ENCODE results near the gene SLC6A12. TPM values are rescaled to one million over a fixed set of nuclear protein-coding genes. Genes with fewer than 3 reads are reported as not detected.
"Not testable (repeated sequence)": the region's sequence is repeated elsewhere in the genome, so short reads cannot be mapped to it uniquely, and the experiment has no call there.

The SLC6A12 gene
- total RNA-seq, 8 experiments from 2014 or later, result 0.11 to 8.1 (median 3.9) TPM

DNA sequence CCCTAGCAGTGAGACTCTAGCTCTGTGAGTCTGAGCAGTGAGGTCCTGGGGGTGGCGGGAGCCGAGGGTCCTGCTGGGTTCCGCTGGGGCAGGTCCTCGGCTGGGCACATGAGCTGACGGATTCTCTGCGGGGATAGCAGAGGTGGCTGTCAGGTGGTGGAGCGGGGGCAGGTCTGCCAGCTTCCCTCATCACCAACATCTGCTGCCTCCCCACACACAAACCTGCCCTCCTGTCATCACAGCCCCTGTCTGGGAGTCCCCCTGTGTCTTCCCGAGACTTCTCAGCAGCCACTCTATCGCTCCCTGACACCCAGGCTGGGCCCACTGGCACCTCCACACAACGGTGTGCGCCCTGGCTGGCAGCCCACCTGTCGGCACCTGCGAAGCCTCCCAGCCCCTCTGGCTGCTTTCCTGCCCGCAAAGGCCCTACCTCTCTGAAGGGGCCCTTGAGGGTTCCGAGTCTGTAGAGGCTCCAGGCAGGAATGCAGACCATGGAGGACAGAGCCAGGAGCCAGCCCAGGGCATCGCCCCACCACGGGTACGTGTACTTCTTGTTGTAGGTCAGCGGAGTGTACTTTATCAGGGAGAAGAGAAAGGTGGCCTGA, 7.1 kb upstream of the SLC6A12 start:
- ATAC-seq (replicated peaks in 6 of 8), result peak in 1 of 8 experiments; percentile 12
- in situ Hi-C loops (cut with MboI; ENCODE audit: low pct_unique_long_range_greater_than_20kb in 2 of 9, low sequenced_read_pairs in 9 of 9, unreplicated experiment in 9 of 9), result no loop called here
- Histone ChIP-seq H3K4me1 (replicated peaks in 1 of 2) (peaks cover 0 to 5% of the 10 kb centered on the region in 2 donors), H3K4me3 (no peak overlapping the region), H3K27ac (no peak overlapping the region)
- WGBS, 10 experiments, result 40 to 100% (median 80%) methylated on average over 1 to 3 of the region's 19 CpGs; no CpG with 5 or more reads in 6 of the 10 experiments

DNA sequence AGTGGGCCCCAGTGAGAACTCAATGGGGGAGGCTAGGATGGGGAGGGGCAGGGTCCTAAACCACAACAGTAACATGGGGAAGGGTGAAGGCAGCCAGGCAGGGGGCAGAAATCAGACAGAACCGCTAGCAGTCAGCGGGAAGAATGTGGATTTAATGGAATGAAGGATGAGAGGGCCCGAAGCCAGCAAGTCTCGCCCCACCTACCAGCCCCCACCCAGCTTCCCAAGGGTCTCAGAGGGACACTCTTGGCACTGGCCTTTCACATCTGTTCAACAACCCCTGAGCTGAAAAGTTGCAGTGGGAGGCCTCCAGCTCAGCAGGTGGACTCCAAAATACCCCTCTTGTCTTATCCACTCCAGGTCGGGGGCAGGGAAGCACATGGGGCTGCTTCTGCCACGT, 6.5 kb upstream of the SLC6A12 start:
- peak in 1 of 8 experiments; percentile 15 for ATAC-seq (replicated peaks in 6 of 8)
- WGBS, 10 experiments, result no CpG with 5 or more reads among the region's 6 CpGs
- in situ Hi-C loops (cut with MboI; ENCODE audit: low pct_unique_long_range_greater_than_20kb in 2 of 9, low sequenced_read_pairs in 9 of 9, unreplicated experiment in 9 of 9), result no loop called here

DNA sequence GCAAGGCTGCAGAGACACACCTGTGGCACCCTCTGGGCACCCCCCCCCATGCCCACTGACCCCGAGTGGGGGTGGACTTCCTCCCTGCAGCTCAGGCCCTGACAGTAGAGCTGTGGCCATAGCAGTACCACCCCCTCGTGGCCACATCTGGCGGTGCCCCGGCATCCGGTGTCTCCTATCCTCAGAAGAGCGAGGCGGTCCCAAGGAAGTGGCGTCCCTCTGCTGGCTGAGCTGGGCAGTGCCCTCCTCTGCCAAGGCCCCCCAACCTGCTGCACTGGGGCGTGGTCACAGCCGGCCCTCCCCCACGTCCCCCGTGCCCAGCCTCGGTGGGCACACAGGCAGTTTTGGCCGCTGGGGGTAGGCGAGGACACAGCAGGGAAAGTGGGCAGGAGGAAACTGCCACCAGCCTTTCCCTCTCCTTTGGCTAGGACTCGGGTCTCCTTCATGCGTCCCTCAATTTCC, 6.0 kb upstream of the SLC6A12 start:
- peaks cover 0 to 5% of the 10 kb centered on the region in 2 donors for H3K4me1 ChIP-seq (replicated peaks in 1 of 2)
- in situ Hi-C loops (cut with MboI; ENCODE audit: low pct_unique_long_range_greater_than_20kb in 2 of 9, low sequenced_read_pairs in 9 of 9, unreplicated experiment in 9 of 9), result no loop called here
- 34 to 80% methylated on average over 1 to 3 of the region's 17 CpGs; no CpG with 5 or more reads in 8 of the 10 experiments for WGBS, 10 experiments
- ATAC-seq (replicated peaks in 6 of 8), result peak; percentile 70 to 99 (median 85)
- H3K27ac ChIP-seq, result no peak overlapping the region
- no peak overlapping the region for H3K4me3 ChIP-seq

More for the DNA sequence above, 6.5 kb upstream of the SLC6A12 start:
- no peak overlapping the region for H3K4me3 ChIP-seq
- H3K27ac ChIP-seq, result no peak overlapping the region
- peaks cover 0 to 5% of the 10 kb centered on the region in 2 donors for H3K4me1 ChIP-seq (replicated peaks in 1 of 2)

DNA sequence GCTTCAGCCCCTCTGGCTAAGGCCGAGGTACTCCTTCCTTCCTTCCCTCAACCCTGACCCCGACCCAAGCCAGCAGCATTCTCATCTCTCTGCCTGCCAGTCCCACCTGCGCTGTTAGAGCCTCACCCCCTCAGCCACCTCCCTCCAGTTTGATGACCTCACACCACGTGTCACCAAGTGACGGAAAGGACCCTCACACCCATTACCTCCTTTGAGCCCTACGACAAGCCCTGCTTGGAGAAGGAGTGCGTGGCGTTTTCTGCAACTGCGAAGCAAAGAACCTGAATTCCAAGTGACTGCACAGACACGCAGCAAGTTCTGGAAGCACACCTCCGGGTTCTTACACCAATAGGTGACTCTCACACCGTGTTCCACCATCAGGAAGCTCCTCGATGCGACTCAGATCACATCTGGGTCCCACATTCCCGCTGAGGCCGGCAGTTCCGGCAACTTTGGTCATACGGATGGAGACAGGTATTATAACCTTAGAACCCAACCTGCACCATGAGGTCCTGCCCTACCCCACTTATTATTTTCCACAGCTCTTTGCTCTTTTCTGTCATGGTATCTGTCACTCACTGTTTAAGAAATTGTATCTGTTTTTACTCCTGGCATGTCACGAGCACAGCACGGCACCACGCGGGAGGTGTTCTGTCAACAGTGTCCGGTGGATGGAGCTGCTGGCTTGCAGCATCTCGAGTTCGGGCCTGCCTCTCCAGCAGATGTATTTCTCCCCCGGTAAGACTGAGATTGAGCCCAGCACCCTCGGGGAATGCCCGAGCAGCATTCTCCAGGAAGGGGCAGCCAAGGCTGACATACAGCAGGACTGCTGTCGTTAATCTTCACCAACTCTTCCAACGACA, 5.0 kb upstream of the SLC6A12 start:
- peak in 2 of 8 experiments; percentile 23 to 24 for ATAC-seq (replicated peaks in 6 of 8)
- WGBS, 10 experiments, result 30 to 92% (median 81%) methylated on average over 1 to 16 of the region's 30 CpGs; no CpG with 5 or more reads in 2 of the 10 experiments
- in situ Hi-C loops (cut with MboI; ENCODE audit: low pct_unique_long_range_greater_than_20kb in 2 of 9, low sequenced_read_pairs in 9 of 9, unreplicated experiment in 9 of 9), result no loop called here
- H3K4me1 ChIP-seq (replicated peaks in 1 of 2), result peaks cover 0 to 5% of the 10 kb centered on the region in 2 donors
- no peak overlapping the region for H3K4me3 ChIP-seq
- no peak overlapping the region for H3K27ac ChIP-seq

DNA sequence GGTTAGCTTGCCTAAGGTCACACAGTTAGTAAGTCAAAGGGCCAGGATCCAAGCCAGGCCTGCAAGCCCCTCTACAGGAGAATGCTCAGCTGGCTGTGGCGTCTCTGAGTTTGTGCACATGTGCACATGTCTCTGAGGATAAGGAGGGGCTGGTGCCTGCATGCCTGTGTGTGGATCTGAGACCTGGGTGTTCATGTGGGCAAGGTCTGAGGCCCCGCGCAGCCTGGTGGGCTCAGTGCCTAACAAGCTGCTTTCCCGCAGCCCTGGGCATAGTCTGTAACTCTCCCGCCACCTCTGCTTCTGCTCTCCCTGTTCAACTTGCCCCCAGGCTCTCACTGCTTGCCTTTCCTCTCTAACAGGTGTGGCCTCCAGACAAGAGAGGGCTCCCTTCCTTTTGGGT, 4.3 kb upstream of the SLC6A12 start:
- WGBS, 10 experiments, result 78 to 100% (median 90%) methylated on average over 1 of the region's 5 CpGs; no CpG with 5 or more reads in 6 of the 10 experiments
- in situ Hi-C loops (cut with MboI; ENCODE audit: low pct_unique_long_range_greater_than_20kb in 2 of 9, low sequenced_read_pairs in 9 of 9, unreplicated experiment in 9 of 9), result no loop called here
- Histone ChIP-seq H3K27ac (no peak overlapping the region), H3K4me3 (no peak overlapping the region), H3K4me1 (replicated peaks in 1 of 2) (peaks cover 0 to 5% of the 10 kb centered on the region in 2 donors)
- ATAC-seq (replicated peaks in 6 of 8), result no peak

DNA sequence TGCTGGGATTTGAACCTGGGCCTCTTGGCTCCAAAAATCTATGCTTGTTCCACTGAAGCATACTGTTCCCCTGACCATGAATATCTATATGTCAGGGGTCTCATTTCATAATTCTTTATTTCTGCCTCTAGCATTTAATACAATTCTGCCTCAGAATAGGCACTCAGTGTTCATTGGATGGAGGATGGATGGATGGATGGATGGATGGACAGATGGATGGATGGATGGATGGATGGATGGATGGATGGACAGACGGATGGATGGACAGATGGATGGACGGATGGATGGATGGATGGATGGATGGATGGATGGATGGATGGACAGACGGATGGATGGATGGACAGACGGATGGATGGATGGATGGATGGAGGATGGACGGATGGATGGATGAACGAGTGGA, 3.1 kb upstream of the SLC6A12 start:
- WGBS, 10 experiments, result 46 to 76% (median 69%) methylated on average over 2 to 4 of the region's 6 CpGs; no CpG with 5 or more reads in 5 of the 10 experiments
- H3K4me3 ChIP-seq; H3K4me1 ChIP-seq (replicated peaks in 1 of 2); in situ Hi-C loops (cut with MboI; ENCODE audit: low pct_unique_long_range_greater_than_20kb in 2 of 9, low sequenced_read_pairs in 9 of 9, unreplicated experiment in 9 of 9); ATAC-seq (replicated peaks in 6 of 8); H3K27ac ChIP-seq: not testable (repeated sequence)

DNA sequence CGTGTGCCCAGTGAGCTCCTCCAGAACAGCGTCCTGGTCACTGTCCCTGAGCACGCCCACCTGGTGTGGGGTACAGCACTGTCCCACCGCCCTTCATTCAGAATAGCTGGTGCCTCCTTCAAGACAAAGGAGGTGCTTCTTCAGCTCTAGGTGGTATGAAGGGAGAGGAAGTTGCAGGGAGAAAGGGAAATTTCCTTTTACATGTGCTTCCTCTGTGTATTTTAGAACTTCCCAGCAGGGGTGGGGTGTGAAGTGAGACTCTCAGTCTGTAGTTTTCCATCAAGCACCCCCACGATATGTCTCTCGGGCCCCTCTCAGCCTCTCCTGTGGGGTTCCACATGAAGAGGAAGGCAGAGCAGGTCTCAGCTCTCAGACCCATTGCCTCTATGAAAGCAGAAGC, 1.2 kb upstream of the SLC6A12 start:
- Histone ChIP-seq H3K27ac (no peak overlapping the region), H3K4me3 (no peak overlapping the region), H3K4me1 (replicated peaks in 1 of 2) (peaks cover 0 to 1% of the 10 kb centered on the region in 2 donors)
- in situ Hi-C loops (cut with MboI; ENCODE audit: low pct_unique_long_range_greater_than_20kb in 2 of 9, low sequenced_read_pairs in 9 of 9, unreplicated experiment in 9 of 9), result no loop called here
- WGBS, 10 experiments, result 50 to 100% (median 83%) methylated on average over 1 to 2 of the region's 6 CpGs; no CpG with 5 or more reads in 6 of the 10 experiments
- ATAC-seq (replicated peaks in 6 of 8), result no peak

DNA sequence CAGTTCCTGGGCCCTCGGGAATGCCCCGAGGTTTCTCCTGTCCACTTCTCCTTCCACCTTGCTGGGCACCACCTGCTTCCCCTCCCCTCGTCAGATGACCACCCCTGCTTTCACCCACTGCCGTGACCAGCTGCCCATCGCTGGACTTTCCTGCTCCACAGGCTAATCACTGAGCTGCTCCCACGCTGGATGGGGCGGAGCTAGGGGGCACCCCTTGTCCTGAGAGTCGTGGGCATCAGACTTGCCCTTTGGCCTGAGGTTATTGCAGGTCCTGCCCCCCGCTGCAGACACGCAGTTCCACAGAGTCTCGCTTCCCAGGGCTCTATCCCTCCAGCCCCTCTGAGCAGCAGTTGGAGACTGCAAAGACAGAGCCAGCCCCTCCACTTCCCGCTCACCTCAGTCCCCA, 427 bp downstream of the SLC6A12 start:
- H3K27ac ChIP-seq, result no peak overlapping the region
- no peaks in the 10 kb centered on the region for H3K4me1 ChIP-seq (replicated peaks in 1 of 2)
- in situ Hi-C loops (cut with MboI; ENCODE audit: low pct_unique_long_range_greater_than_20kb in 2 of 9, low sequenced_read_pairs in 9 of 9, unreplicated experiment in 9 of 9), result no loop called here
- WGBS, 10 experiments, result 27 to 61% (median 60%) methylated on average over 1 to 3 of the region's 12 CpGs; no CpG with 5 or more reads in 7 of the 10 experiments
- ATAC-seq (replicated peaks in 6 of 8), result peak in 3 of 8 experiments; percentile 12 to 27 (median 19)
- H3K4me3 ChIP-seq, result no peak overlapping the region

DNA sequence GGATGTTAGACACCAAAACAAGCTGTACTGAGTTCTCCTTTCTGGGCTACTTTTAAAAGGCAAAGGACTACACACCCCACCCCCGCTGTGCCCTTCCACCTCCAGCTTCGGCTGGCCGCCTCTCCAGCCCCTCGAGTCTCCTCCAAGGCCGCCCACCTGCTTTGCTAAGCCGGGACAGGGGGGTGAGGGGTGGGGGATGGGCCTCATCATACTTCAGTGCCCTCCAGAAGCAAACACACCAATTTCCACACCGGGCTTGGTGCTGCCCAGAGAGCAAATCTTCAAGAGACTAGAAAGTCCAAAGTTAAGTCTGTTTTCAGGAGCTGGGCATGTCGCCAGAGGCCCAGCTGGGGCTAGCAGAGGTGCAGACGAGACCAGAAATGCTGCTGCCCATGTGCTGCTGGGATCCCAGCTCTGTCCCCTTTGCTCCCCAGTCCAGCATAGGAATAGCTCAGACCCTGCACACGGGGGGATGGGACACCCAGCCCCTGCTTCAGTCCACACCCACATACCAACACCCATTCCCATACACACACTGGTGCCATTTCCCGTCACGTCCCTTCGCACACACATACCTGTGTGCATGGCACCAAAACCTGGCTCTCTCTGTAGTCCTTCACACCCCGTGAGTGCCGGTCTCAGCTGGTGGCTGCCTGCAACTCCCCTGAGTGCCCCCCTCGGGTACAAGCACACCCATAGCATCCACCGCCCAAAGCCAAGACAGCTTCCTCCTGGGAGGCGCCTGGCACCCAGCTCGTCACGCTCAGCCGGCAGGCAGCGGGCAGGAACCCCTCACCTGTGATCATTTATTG, 1.0 kb downstream of the SLC6A12 start:
- H3K27ac ChIP-seq, result no peak overlapping the region
- no peak overlapping the region for H3K4me3 ChIP-seq
- WGBS, 10 experiments, result 44 to 94% (median 53%) methylated on average over 1 to 7 of the region's 22 CpGs; no CpG with 5 or more reads in 5 of the 10 experiments
- in situ Hi-C loops (cut with MboI; ENCODE audit: low pct_unique_long_range_greater_than_20kb in 2 of 9, low sequenced_read_pairs in 9 of 9, unreplicated experiment in 9 of 9), result no loop called here
- no peaks in the 10 kb centered on the region for H3K4me1 ChIP-seq (replicated peaks in 1 of 2)
- ATAC-seq (replicated peaks in 6 of 8), result peak in 6 of 8 experiments; percentile 15 to 38 (median 21)

DNA sequence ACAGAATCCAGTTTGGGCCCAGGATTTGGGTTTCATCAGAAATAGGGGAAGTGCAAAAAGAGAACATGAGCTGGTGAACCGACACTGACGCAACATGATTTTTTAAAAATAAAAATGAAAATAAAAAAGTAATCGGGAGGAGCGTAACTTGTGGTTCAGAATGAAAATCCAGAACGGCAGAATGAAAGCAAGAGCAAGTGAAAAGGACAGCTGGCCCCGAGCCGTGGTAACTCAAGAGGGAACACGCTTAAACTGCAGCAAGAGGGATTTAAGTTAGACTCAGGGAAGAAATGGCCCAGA, 1.6 kb downstream of the SLC6A12 start:
- WGBS, 10 experiments, result 48 to 86% (median 79%) methylated on average over 5 to 8 of the region's 8 CpGs; no CpG with 5 or more reads in 1 of the 10 experiments
- Histone ChIP-seq H3K4me1 (replicated peaks in 1 of 2) (no peaks in the 10 kb centered on the region), H3K4me3 (no peak overlapping the region), H3K27ac (no peak overlapping the region)
- in situ Hi-C loops (cut with MboI; ENCODE audit: low pct_unique_long_range_greater_than_20kb in 2 of 9, low sequenced_read_pairs in 9 of 9, unreplicated experiment in 9 of 9), result no loop called here
- ATAC-seq (replicated peaks in 6 of 8), result no peak

DNA sequence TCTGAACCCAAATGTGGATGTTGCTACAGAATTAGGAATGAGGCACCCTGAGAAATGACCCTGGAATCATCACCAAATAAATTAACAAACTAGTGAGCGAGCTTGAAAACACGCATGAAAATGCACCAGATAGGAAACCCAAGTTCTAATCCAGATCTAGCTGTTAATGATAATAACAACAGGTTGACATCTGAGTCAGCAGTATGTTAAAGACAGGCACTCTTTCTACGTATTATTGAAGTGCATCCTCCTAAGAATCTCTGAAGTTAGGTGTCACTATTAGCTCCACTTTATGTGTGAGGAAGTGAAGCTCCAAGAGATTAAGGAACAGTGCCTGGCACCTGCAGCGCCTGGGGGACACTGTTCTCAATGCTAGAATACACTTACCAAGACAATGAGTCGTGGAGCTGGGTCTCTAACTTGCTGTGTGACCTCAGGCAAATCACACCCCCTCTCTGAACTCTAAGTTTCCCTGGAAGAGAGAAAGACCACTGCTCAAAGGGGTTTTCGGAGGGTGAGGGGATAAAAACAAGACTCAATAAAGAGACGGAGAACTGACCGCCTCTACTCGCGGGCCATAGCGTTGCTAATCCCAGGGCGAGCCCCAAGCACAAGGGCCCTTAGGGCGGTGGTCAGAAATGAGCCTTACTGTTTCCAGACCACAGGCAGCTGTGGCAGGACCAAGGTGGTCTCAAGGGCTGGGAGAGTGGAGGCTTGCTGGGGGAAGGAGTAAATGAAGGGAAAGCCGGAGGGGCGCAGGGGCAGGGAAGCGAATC, 2.1 kb downstream of the SLC6A12 start:
- H3K27ac ChIP-seq, result no peak overlapping the region
- ATAC-seq (replicated peaks in 6 of 8), result no peak
- no peaks in the 10 kb centered on the region for H3K4me1 ChIP-seq (replicated peaks in 1 of 2)
- no peak overlapping the region for H3K4me3 ChIP-seq
- in situ Hi-C loops (cut with MboI; ENCODE audit: low pct_unique_long_range_greater_than_20kb in 2 of 9, low sequenced_read_pairs in 9 of 9, unreplicated experiment in 9 of 9), result no loop called here
- 49 to 96% (median 84%) methylated on average over 1 to 9 of the region's 16 CpGs; no CpG with 5 or more reads in 1 of the 10 experiments for WGBS, 10 experiments

DNA sequence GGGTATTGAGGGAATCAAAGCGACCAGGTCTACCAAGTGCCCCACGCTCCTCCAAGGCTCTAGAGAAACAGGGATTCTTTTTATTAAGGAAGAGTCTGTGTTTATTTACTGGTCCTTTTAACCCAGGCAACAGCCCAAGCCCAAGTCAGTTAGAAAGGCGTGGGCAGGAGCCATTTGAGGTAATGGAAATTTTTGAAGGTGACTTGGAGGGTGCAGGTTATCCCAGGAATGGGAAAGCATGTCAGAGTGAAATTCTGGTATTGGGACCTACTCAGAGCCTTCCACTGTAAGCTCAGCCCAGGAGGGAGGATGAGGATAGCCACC, 2.9 kb downstream of the SLC6A12 start:
- Histone ChIP-seq H3K27ac (no peak overlapping the region), H3K4me1 (replicated peaks in 1 of 2) (no peaks in the 10 kb centered on the region), H3K4me3 (no peak overlapping the region)
- WGBS, 10 experiments, result 67 to 92% methylated on average over 1 of the region's 3 CpGs; no CpG with 5 or more reads in 8 of the 10 experiments
- ATAC-seq (replicated peaks in 6 of 8), result peak in 1 of 8 experiments; percentile 24
- in situ Hi-C loops (cut with MboI; ENCODE audit: low pct_unique_long_range_greater_than_20kb in 2 of 9, low sequenced_read_pairs in 9 of 9, unreplicated experiment in 9 of 9), result no loop called here

All from motor neuron (in vitro differentiated cells).